ENCODE results near the gene SLC25A43.

Gene SLC25A43

GRCh38 chrX:119407681-119408080 is 8.5 kb downstream of the SLC25A43 start:
- H3K4me1 ChIP-seq (ENCODE audit: insufficient read depth, low read length, severe bottlenecking), result no peaks in the 10 kb centered on the region
- H3K9me2 ChIP-seq (ENCODE audit: low read depth, low read length), result no peaks in the 10 kb centered on the region
- H3K4me2 ChIP-seq (ENCODE audit: low read length), result no peak overlapping the region
- H3K4me3 ChIP-seq (ENCODE audit: low read depth, low read length, poor library complexity, severe bottlenecking), result no peak overlapping the region
- H4K20me1 ChIP-seq (ENCODE audit: insufficient read depth, low read length), result no peaks in the 10 kb centered on the region
- no peaks in the 10 kb centered on the region for H3K27me3 ChIP-seq (ENCODE audit: insufficient read depth, low read length)
- H3K9ac ChIP-seq (ENCODE audit: low read length), result no peak overlapping the region
- no peak overlapping the region for H2AFZ ChIP-seq (ENCODE audit: low read length)
- no peaks in the 10 kb centered on the region for H3K9me3 ChIP-seq (ENCODE audit: low read length)
- H3K36me3 ChIP-seq (ENCODE audit: insufficient read depth, low read length), result peaks cover 22% of the 10 kb centered on the region
- TF ChIP-seq EZH2 (IDR thresholded peaks at IDR 0.05; ENCODE audit: borderline replicate concordance, low read length), result no peak
- TF ChIP-seq CTCF (IDR thresholded peaks at IDR 0.05; ENCODE audit: low read length), result no peak
- no peak overlapping the region for H3K27ac ChIP-seq (ENCODE audit: low read depth, low read length, poor library complexity, severe bottlenecking)
- H3K79me2 ChIP-seq (ENCODE audit: insufficient read depth, low read length), result 0 out of 2 replicates have a peak, but pooled peaks cover 4% of the 10 kb centered on the region
- H3F3A ChIP-seq (ENCODE audit: insufficient read depth, low read length), result no peaks in the 10 kb centered on the region

GRCh38 chrX:119410027-119410819 is 11.1 kb downstream of the SLC25A43 start:
- no peak overlapping the region for H2AFZ ChIP-seq (ENCODE audit: low read length)
- no peaks in the 10 kb centered on the region for H3K27me3 ChIP-seq (ENCODE audit: insufficient read depth, low read length)
- no peaks in the 10 kb centered on the region for H3K4me1 ChIP-seq (ENCODE audit: insufficient read depth, low read length, severe bottlenecking)
- H3K9ac ChIP-seq (ENCODE audit: low read length), result no peak overlapping the region
- H3K36me3 ChIP-seq (ENCODE audit: insufficient read depth, low read length), result peaks cover 22% of the 10 kb centered on the region
- no peaks in the 10 kb centered on the region for H3K9me3 ChIP-seq (ENCODE audit: low read length)
- H3K79me2 ChIP-seq (ENCODE audit: insufficient read depth, low read length), result no peaks in the 10 kb centered on the region
- no peaks in the 10 kb centered on the region for H3K9me2 ChIP-seq (ENCODE audit: low read depth, low read length)
- no peaks in the 10 kb centered on the region for H4K20me1 ChIP-seq (ENCODE audit: insufficient read depth, low read length)
- H3K27ac ChIP-seq (ENCODE audit: low read depth, low read length, poor library complexity, severe bottlenecking), result no peak overlapping the region
- no peak overlapping the region for H3K4me3 ChIP-seq (ENCODE audit: low read depth, low read length, poor library complexity, severe bottlenecking)
- TF ChIP-seq EZH2 (IDR thresholded peaks at IDR 0.05; ENCODE audit: borderline replicate concordance, low read length) (no peak), CTCF (IDR thresholded peaks at IDR 0.05; ENCODE audit: low read length) (no peak)
- H3F3A ChIP-seq (ENCODE audit: insufficient read depth, low read length), result no peaks in the 10 kb centered on the region
- H3K4me2 ChIP-seq (ENCODE audit: low read length), result no peak overlapping the region

GRCh38 chrX:119410854-119411253 is 11.7 kb downstream of the SLC25A43 start:
- H3K36me3 ChIP-seq (ENCODE audit: insufficient read depth, low read length), result peaks cover 22% of the 10 kb centered on the region
- no peak overlapping the region for H2AFZ ChIP-seq (ENCODE audit: low read length)
- no peak overlapping the region for H3K27ac ChIP-seq (ENCODE audit: low read depth, low read length, poor library complexity, severe bottlenecking)
- H4K20me1 ChIP-seq (ENCODE audit: insufficient read depth, low read length), result no peaks in the 10 kb centered on the region
- H3K9me3 ChIP-seq (ENCODE audit: low read length), result no peaks in the 10 kb centered on the region
- no peaks in the 10 kb centered on the region for H3K9me2 ChIP-seq (ENCODE audit: low read depth, low read length)
- no peak for TF ChIP-seq EZH2 (IDR thresholded peaks at IDR 0.05; ENCODE audit: borderline replicate concordance, low read length)
- no peak for TF ChIP-seq CTCF (IDR thresholded peaks at IDR 0.05; ENCODE audit: low read length)
- H3K27me3 ChIP-seq (ENCODE audit: insufficient read depth, low read length), result no peaks in the 10 kb centered on the region
- H3K4me1 ChIP-seq (ENCODE audit: insufficient read depth, low read length, severe bottlenecking), result no peaks in the 10 kb centered on the region
- H3K9ac ChIP-seq (ENCODE audit: low read length), result no peak overlapping the region
- no peak overlapping the region for H3K4me3 ChIP-seq (ENCODE audit: low read depth, low read length, poor library complexity, severe bottlenecking)
- H3K79me2 ChIP-seq (ENCODE audit: insufficient read depth, low read length), result no peaks in the 10 kb centered on the region
- no peaks in the 10 kb centered on the region for H3F3A ChIP-seq (ENCODE audit: insufficient read depth, low read length)
- H3K4me2 ChIP-seq (ENCODE audit: low read length), result no peak overlapping the region

Measured in OCI-LY1 (cell line).